C4-2B (cell line): ENCODE data around the gene CHDH.

ENCODE experiments used
- CTCF ChIP-seq: fragments of 450-650 bp; conservative IDR thresholded peaks from 2 replicates; pipeline ENCODE4 v1.5.1; 2017; ENCODE audit warnings: mild to moderate bottlenecking
- ZFX ChIP-seq: fragments of 450-650 bp; IDR thresholded peaks from 2 replicates; pipeline ENCODE4 v1.6.1; 2017

GRCh38 chr3:53773611-53774368, 72.4 kb downstream of the CHDH start:
- TF ChIP-seq ZFX, result no peak
- TF ChIP-seq CTCF, result no peak
